Tibial nerve (tissue), 3 donors: ENCODE measurements around the gene SLC35B3.

Experiments
- CTCF ChIP-seq, 5 experiments: fragments of 200-600 bp in 3 of 5; fragments of 450-650 bp in 2 of 5; sonication (generic) in 3 of 5; IDR thresholded peaks; one replicate each; pipeline ENCODE4 v1.5.1; 2016 to 2019; ENCODE audit warnings: antibody characterized with exemption in 5 of 5, mild to moderate bottlenecking in 3 of 5, moderate library complexity in 2 of 5
- POLR2A ChIP-seq, 2 donors: fragments of 450-650 bp; IDR thresholded peaks; one replicate each; pipeline ENCODE4 v1.6.1; 2017; ENCODE audit warnings: antibody characterized with exemption in 2 of 2, mild to moderate bottlenecking in 2 of 2, moderate library complexity in 2 of 2

- TF ChIP-seq CTCF (IDR thresholded peaks at IDR 0.05) (no peak), POLR2A (IDR thresholded peaks at IDR 0.05) (no peak)
Measured at GRCh38 chr6:8420031-8420588, 15.2 kb downstream of the SLC35B3 start.
